Testis (tissue), 2 donors: ENCODE results near the gene KCTD19.

ENCODE experiments used
- CTCF ChIP-seq, 3 experiments: fragments of 450-650 bp in 2 of 3; fragments of 200-600 bp in 1 of 3; sonication (generic) in 1 of 3; IDR thresholded peaks; one replicate each; pipeline ENCODE4 v1.5.1; 2016 to 2019; ENCODE audit warnings: antibody characterized with exemption in 3 of 3, mild to moderate bottlenecking in 2 of 3, moderate library complexity in 1 of 3
- POLR2A ChIP-seq: fragments of 450-650 bp; IDR thresholded peaks from one replicate; pipeline ENCODE4 v1.6.1; 2017; ENCODE audit warnings: antibody characterized with exemption, mild to moderate bottlenecking, moderate library complexity

DNA sequence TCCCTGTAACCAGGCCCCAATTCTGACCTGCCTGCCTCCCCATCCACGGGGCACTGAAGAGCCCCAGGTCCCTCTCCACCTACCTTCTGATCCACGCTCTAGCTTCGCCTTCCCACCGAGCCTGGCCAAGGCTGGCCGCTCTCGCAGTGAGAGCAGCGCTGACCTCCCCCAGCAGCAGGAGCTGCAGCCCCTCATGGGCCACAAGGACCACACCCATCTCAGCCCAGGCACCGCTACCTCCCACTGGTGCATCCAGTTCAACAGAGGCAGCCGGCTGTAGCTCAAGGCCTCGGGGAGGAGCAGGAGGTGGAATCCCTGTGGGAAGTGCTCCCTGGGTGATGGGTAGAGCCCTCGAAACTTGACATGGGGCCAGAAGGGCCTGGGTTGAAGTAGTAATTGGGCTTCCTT lies 55.6 kb downstream of the KCTD19 start:
- TF ChIP-seq CTCF (IDR thresholded peaks at IDR 0.05) (no peak), POLR2A (no peak)
